ENCODE results near the gene NPL. TPM values are rescaled to one million over a fixed set of nuclear protein-coding genes. Genes with fewer than 3 reads are reported as not detected.
A peak's percentile ranks its signal among the peaks of the same experiment; 100 is the strongest.

The NPL gene
- total and polyA plus RNA-seq, 9 of the 15 experiments (the other 6 are each of a cell fraction or from before 2014, with no cell fraction given), result 9.9 to 22.3 (median 14.2) TPM

- TF ChIP-seq RBFOX2 (IDR thresholded peaks at IDR 0.05; ENCODE audit: low read depth, low read length), result peak; percentile 98
- TF ChIP-seq EWSR1 (IDR thresholded peaks at IDR 0.05; ENCODE audit: borderline replicate concordance, low read depth, partially characterized antibody), result no peak
- no peak for TF ChIP-seq NFYB (IDR thresholded peaks at IDR 0.05; ENCODE audit: extremely low read depth, insufficient read length)
- no peak for TF ChIP-seq ZNF140 (CRISPR knock-in tag; IDR thresholded peaks at IDR 0.05)
- TF ChIP-seq E2F8 (IDR thresholded peaks at IDR 0.05; ENCODE audit: low read depth, partially characterized antibody), result peak; percentile 74
- TF ChIP-seq KAT8 (IDR thresholded peaks at IDR 0.05; ENCODE audit: low read depth), result no peak
- 0 out of 2 replicates have a peak, but pooled peaks have one; percentile 24 for TF ChIP-seq FOXP4 (CRISPR knock-in tag; IDR thresholded peaks at IDR 0.05; ENCODE audit: borderline replicate concordance)
- no peak for TF ChIP-seq SMAD2 (IDR thresholded peaks at IDR 0.05; ENCODE audit: low read depth, low read length)
- TF ChIP-seq GABPB1 (CRISPR knock-in tag; IDR thresholded peaks at IDR 0.05), result peak; percentile 81
- no peak for TF ChIP-seq GABPB2 (CRISPR knock-in tag; conservative IDR thresholded peaks at IDR 0.05)
- TF ChIP-seq MAZ (CRISPR knock-in tag; conservative IDR thresholded peaks at IDR 0.05 in 1 of 2, IDR thresholded peaks at IDR 0.05 in 1 of 2), result peak; percentile 79 to 98
- TF ChIP-seq HOXB6 (CRISPR knock-in tag; IDR thresholded peaks at IDR 0.05; ENCODE audit: borderline replicate concordance), result no peak
- TF ChIP-seq ZSCAN29 (IDR thresholded peaks at IDR 0.05), result no peak; the same call in none of the 2 replicates
- TF ChIP-seq ZNF785 (CRISPR knock-in tag; IDR thresholded peaks at IDR 0.05), result no peak
- peak; percentile 91 for TF ChIP-seq LEF1 (IDR thresholded peaks at IDR 0.05)
- TF ChIP-seq PREB (CRISPR knock-in tag; IDR thresholded peaks at IDR 0.05), result peak; percentile 62; the same call in 1 of the 2 replicates
- no peak for TF ChIP-seq PBX2 (CRISPR knock-in tag; IDR thresholded peaks at IDR 0.05; ENCODE audit: low read depth)
- TF ChIP-seq PBX2 (tag; conservative IDR thresholded peaks at IDR 0.05; ENCODE audit: low read depth), result no peak
Observed at GRCh38 chr1:182839209-182840066, 49.9 kb downstream of the NPL start, which contains the start of gene DHX9 (continued).

Data from K562 (cell line).